T-cell (primary cell): ENCODE results near the gene OSBPL5. TPM values are rescaled to one million over a fixed set of nuclear protein-coding genes. Genes with fewer than 3 reads are reported as not detected.

Source experiments
- ATAC-seq, 4 experiments: fragments of 200-7000 bp in 3 of 4; fragments of 150-1000 bp in 1 of 4; cut with Tn5 transposase; replicated peaks in 1 of 4; 1 replicate in 3 of 4; 2 replicates in 1 of 4; pipeline ENCODE4 v1.10.0; 2021; ENCODE audit warnings: moderate library complexity in 3 of 4, mild to moderate bottlenecking in 2 of 4, moderate number of reproducible peaks in 1 of 4
- CTCF ChIA-PET, 2 donors: fragments of 300-600 bp; sonication (Branson Sonifier 250); formaldehyde crosslinking; loops; one replicate each; lab custom pipeline; 2022; ENCODE audit warnings: antibody characterized with exemption in 2 of 2; lab: Charles Lee
- POLR2A ChIA-PET, 2 donors: fragments of 300-600 bp; sonication (Branson Sonifier 250); formaldehyde crosslinking; loops; one replicate each; lab custom pipeline; 2022; ENCODE audit warnings: antibody characterized with exemption in 2 of 2; lab: Charles Lee
- DNase-seq, 35 experiments: peaks; one replicate each; pipeline versions ENCODE4 v3.0.0 to v3.0.0-alpha.2; 2013 to 2023
- H3K27ac ChIP-seq: one replicate; pipeline ENCODE4 v1.5.1; 2013; ENCODE audit warnings: low read length
- H3K27me3 ChIP-seq, 2 experiments: replicated peaks in 1 of 2; 1 replicate in 1 of 2; 2 replicates in 1 of 2; pipeline versions ENCODE4 v1.6.1 to v1.7.0; 2013; ENCODE audit warnings: low read length in 1 of 2, mixed read lengths in 1 of 2; ENCODE audit not compliant: control insufficient read depth in 2 of 2, insufficient read depth in 2 of 2; ENCODE audit errors: extremely low read depth in 1 of 2
- H3K36me3 ChIP-seq, 2 donors: 1 replicate in 1 of 2; 2 replicates in 1 of 2; pipeline versions ENCODE4 v1.6.1 to v1.7.0; 2013; ENCODE audit warnings: low read length in 1 of 2; ENCODE audit not compliant: control insufficient read depth in 2 of 2, insufficient read depth in 1 of 2; ENCODE audit errors: extremely low read depth in 1 of 2
- H3K4me1 ChIP-seq, 2 experiments: 1 replicate in 1 of 2; 2 replicates in 1 of 2; pipeline versions ENCODE4 v1.6.1 to v1.7.0; 2013; ENCODE audit warnings: low read length in 2 of 2, mixed read lengths in 1 of 2; ENCODE audit not compliant: insufficient read depth in 2 of 2, control insufficient read depth in 1 of 2; ENCODE audit errors: extremely low read depth in 1 of 2
- H3K4me3 ChIP-seq, 2 donors: 1 replicate in 1 of 2; 2 replicates in 1 of 2; pipeline versions ENCODE4 v1.5.1 to v1.7.0; 2013; ENCODE audit warnings: mild to moderate bottlenecking in 2 of 2, low read length in 1 of 2, moderate library complexity in 1 of 2; ENCODE audit not compliant: control insufficient read depth in 1 of 2; ENCODE audit errors: extremely low read depth in 1 of 2
- H3K9me3 ChIP-seq: 2 replicates; pipeline ENCODE4 v1.7.0; 2013
- H3K27ac Mint-ChIP-seq, 2 donors: one replicate each; pipeline ENCODE4 v1.8.0; 2020 to 2021; ENCODE audit warnings: mild to moderate bottlenecking in 2 of 2, mixed read lengths in 2 of 2
- H3K27me3 Mint-ChIP-seq, 2 donors: one replicate each; pipeline ENCODE4 v1.8.0; 2021 to 2022; ENCODE audit warnings: mixed read lengths in 2 of 2
- H3K36me3 Mint-ChIP-seq: one replicate; pipeline ENCODE4 v1.8.0; 2021; ENCODE audit warnings: mixed read lengths
- H3K4me1 Mint-ChIP-seq, 3 donors: one replicate each; pipeline ENCODE4 v1.8.0; 2020 to 2022; ENCODE audit warnings: mixed read lengths in 3 of 3, mild to moderate bottlenecking in 1 of 3
- H3K4me3 Mint-ChIP-seq, 3 donors: one replicate each; pipeline ENCODE4 v1.8.0; 2020 to 2022; ENCODE audit warnings: mild to moderate bottlenecking in 3 of 3, mixed read lengths in 3 of 3, moderate library complexity in 3 of 3
- H3K9me3 Mint-ChIP-seq, 3 donors: one replicate each; pipeline ENCODE4 v1.8.0; 2020 to 2022; ENCODE audit warnings: mixed read lengths in 3 of 3
- WGBS: methylation state at CpG from one replicate; pipeline ENCODE4 v1.1.5; 2013; ENCODE audit warnings: missing lambda C conversion rate; ENCODE audit not compliant: insufficient coverage; 5-methylcytosine and 5-hydroxymethylcytosine counted together
- total RNA-seq, 35 experiments: library from RNA in 6 of 35; stranded (reverse) in 6 of 35; fragments of 120-200 nt in 1 of 35; gene quantifications; one replicate each; pipeline versions ENCODE4 v1.2.1 to v1.2.4 and lab custom pipeline; 2013 to 2026

OSBPL5 gene
- total RNA-seq, 5 donors from 2014 or later (not counting 1 experiment from before 2014, with no cell fraction given): 11.2 to 41.5 (median 20.9) TPM

DNA sequence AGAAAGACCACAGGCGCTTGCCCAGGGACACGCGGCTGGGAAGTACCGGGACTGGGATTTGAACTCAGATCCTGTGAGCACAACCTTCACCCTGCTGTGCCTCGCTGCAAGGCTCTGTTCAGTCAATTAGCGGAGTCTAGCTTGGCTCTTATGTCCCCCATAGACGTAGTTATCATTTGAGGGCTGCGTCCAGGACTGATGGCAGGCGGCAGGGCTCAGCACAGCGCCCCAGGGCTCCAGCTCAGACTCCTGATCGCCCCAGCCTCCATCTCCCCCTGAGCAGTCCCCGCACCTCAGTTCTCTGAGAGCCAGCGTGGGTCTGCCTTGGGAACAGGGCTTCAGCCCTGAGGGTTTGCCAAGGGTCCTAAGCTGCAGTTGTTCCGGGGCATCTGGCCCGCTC lies 33.7 kb upstream of the OSBPL5 start:
- Histone ChIP-seq H3K27me3 (peaks cover 0 to 79% of the 10 kb centered on the region in 2 experiments), H3K9me3 (no peaks in the 10 kb centered on the region), H3K4me1 (peaks cover 0 to 32% of the 10 kb centered on the region in 2 experiments), H3K36me3 (no peaks in the 10 kb centered on the region), H3K27ac (no peak overlapping the region), H3K4me3 (no peak overlapping the region)
- CTCF ChIA-PET: no interaction called here
- Mint-ChIP-seq H3K4me1 (peaks cover 3 to 6% (median 4%) of the 10 kb centered on the region in 3 donors), H3K27ac (no peak overlapping the region), H3K4me3 (no peak overlapping the region), H3K9me3 (no peaks in the 10 kb centered on the region), H3K27me3 (peaks cover 5 to 32% of the 10 kb centered on the region in 2 donors), H3K36me3 (no peaks in the 10 kb centered on the region)
- WGBS: 84% methylated on average over 15 of the region's 15 CpGs
- DNase-seq: no peak
- ATAC-seq: no peak
- POLR2A ChIA-PET: no interaction called here

GRCh38 chr11:3197878-3198528 lies 32.9 kb upstream of the OSBPL5 start:
- H3K9me3 ChIP-seq: no peaks in the 10 kb centered on the region
- H3K27me3 ChIP-seq: peaks cover 0 to 75% of the 10 kb centered on the region in 2 experiments
- H3K27ac Mint-ChIP-seq: no peak overlapping the region
- CTCF ChIA-PET: no interaction called here
- POLR2A ChIA-PET: no interaction called here
- H3K36me3 Mint-ChIP-seq: no peaks in the 10 kb centered on the region
- H3K4me3 ChIP-seq: no peak overlapping the region
- peaks cover 0 to 25% of the 10 kb centered on the region in 2 experiments for H3K4me1 ChIP-seq
- H3K27ac ChIP-seq: no peak overlapping the region
- no peaks in the 10 kb centered on the region for H3K9me3 Mint-ChIP-seq
- peaks cover 5 to 30% of the 10 kb centered on the region in 2 donors for H3K27me3 Mint-ChIP-seq
- no peaks in the 10 kb centered on the region for H3K36me3 ChIP-seq
- WGBS: 78% methylated on average over 5 of the region's 8 CpGs
- peaks cover 3 to 6% (median 4%) of the 10 kb centered on the region in 3 donors for H3K4me1 Mint-ChIP-seq
- no peak overlapping the region for H3K4me3 Mint-ChIP-seq
- no peak for DNase-seq
- ATAC-seq: no peak

DNA sequence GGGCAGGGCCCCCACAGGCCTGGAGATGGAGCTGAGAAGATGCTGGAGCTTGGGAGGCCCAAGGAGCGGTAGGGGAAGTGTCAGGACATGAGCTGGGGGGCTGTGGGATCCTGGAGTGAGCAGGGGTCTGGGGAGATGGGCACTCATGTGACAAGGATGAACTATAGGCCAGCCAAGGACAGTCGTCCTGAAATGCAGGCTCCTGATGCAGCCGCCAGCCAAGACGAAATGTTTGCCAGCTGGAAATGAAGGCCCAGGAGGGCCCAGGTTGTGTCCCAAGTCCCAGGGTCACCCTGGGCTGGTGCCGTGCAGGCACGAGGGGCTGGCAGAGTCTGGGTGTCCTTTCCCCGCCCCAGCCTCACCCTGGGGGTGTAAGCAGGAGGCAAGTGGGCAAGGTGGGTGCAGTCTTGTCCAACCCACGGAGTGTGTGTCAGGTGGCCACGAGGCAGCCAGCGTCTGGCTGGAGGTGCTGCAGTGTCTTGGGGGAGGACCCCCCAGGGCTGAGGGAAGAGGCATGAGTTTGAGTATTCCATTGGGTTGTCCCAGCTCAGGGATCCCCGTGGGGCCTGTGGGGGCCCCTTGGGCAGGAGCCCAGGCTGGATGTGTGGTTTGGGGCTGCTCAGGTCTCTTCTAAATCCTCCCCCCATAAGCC lies 32.1 kb upstream of the OSBPL5 start:
- Histone ChIP-seq H3K4me1 (peaks cover 0 to 16% of the 10 kb centered on the region in 2 experiments), H3K9me3 (no peaks in the 10 kb centered on the region), H3K4me3 (no peak overlapping the region), H3K27me3 (peaks cover 0 to 67% of the 10 kb centered on the region in 2 experiments), H3K27ac (no peak overlapping the region), H3K36me3 (no peaks in the 10 kb centered on the region)
- WGBS: 85% methylated on average over 9 of the region's 11 CpGs
- Mint-ChIP-seq H3K36me3 (no peaks in the 10 kb centered on the region), H3K4me3 (no peak overlapping the region), H3K27me3 (peaks cover 0 to 26% of the 10 kb centered on the region in 2 donors), H3K27ac (no peak overlapping the region), H3K4me1 (no peaks in the 10 kb centered on the region), H3K9me3 (no peaks in the 10 kb centered on the region)
- CTCF ChIA-PET: no interaction called here
- DNase-seq: no peak
- no peak for ATAC-seq
- POLR2A ChIA-PET: no interaction called here

DNA sequence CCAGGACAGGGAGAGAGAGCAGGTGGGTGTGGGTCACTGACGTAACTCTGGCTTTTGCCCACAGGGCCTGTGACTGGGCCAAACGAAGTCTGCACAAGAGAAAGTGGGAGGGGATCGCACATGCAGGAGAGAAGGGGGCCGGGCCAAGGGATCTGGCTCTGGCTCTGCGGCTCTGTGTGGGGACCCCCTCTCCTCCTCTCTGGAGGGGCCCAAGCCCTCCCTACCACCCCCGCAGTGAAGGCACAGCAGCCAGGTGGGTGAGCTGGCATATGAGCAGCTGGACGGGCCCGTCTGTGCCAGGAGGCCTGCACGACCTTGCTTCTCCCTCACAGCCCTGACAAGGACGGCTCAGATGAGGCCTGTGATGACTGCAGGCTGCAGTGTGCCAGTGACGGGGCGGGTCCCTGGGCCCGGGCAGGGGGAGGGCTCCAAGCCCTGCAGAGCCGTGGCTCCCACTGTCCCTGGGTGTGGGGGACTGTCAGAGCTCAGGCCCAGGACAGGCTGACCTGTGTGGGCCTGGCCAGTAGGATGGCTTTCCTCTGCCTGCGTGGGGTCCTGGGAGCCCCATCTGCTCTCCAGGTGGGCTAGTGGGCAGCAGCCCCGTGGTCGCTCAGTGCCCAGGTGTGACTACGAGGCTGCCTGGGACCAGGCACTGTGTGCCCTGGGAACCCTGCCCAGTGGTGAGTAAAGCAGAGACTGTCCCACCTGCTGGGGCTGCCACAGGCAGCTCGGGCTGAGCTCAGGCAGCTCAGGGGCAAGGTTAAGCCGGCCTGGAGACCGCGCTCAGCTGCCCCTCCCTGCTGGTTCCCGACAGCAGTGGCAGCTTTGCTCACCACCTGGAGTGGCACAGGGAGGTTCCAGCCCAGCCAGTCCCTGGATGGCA lies 31.3 kb upstream of the OSBPL5 start:
- Histone ChIP-seq H3K27me3 (peaks cover 0 to 59% of the 10 kb centered on the region in 2 experiments), H3K4me3 (no peak overlapping the region), H3K4me1 (peaks cover 0 to 9% of the 10 kb centered on the region in 2 experiments), H3K9me3 (no peaks in the 10 kb centered on the region), H3K36me3 (no peaks in the 10 kb centered on the region), H3K27ac (no peak overlapping the region)
- Mint-ChIP-seq H3K9me3 (no peaks in the 10 kb centered on the region), H3K4me1 (no peaks in the 10 kb centered on the region), H3K27ac (no peak overlapping the region), H3K36me3 (no peaks in the 10 kb centered on the region), H3K27me3 (peaks cover 0 to 21% of the 10 kb centered on the region in 2 donors), H3K4me3 (no peak overlapping the region)
- 80% methylated on average over 19 of the region's 23 CpGs for WGBS
- ATAC-seq: no peak
- POLR2A ChIA-PET: no interaction called here
- DNase-seq: no peak
- CTCF ChIA-PET: no interaction called here

DNA sequence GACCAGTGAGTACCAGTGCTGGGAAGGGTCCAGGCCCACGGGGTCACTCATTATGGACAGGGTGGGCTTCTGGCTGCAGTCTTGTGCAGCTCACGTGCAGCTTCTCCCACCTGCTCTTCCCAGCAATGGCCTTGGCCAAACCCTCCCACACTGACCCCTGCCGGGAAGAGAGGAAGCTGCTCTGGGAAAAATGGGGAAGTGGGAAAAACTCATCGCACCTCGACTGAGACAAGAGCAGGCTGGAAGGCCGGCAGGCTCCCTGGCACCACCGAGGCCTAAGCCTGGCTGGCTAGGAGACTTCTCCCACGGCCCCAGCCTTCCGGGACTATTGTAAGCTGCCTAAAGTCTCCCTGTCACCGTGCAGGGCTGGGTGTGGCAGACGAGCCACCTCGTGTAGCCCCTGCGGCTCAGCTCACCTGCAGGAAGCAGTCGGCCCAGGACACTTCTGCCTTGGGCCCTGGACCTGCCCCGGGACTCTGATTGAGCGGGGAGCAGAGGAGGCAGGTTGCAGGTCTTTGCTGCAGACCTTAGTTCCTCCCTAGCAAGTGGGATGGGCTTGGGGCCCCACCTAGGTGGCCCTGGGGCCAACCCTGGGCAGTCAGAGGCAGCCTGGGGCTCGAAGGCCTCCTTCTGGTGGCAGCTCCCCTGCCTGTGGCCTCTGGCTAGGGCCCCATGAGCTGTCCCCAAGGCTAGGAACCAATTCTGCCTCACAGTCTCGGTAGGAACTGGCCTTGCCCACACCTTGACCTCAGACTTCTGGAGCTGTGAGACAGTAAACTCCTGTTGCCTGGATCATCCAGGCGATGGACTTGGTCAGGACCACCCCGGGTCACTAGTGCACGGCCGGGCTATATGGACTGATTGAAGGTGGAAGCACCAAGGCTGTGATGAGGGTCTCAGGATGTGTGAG lies 30.4 kb upstream of the OSBPL5 start:
- peaks cover 0 to 12% of the 10 kb centered on the region in 2 donors for H3K27me3 Mint-ChIP-seq
- no peak for DNase-seq
- H3K4me1 Mint-ChIP-seq: no peaks in the 10 kb centered on the region

More for the DNA sequence above, 30.4 kb upstream of the OSBPL5 start:
- H3K27me3 ChIP-seq: peaks cover 0 to 51% of the 10 kb centered on the region in 2 experiments
- ChIA-PET POLR2A (no interaction called here), CTCF (no interaction called here)
- no peaks in the 10 kb centered on the region for H3K9me3 Mint-ChIP-seq
- no peak overlapping the region for H3K4me3 ChIP-seq
- H3K4me1 ChIP-seq: no peaks in the 10 kb centered on the region
- H3K36me3 Mint-ChIP-seq: no peaks in the 10 kb centered on the region
- no peak overlapping the region for H3K27ac ChIP-seq
- H3K4me3 Mint-ChIP-seq: no peak overlapping the region
- H3K27ac Mint-ChIP-seq: no peak overlapping the region
- H3K36me3 ChIP-seq: no peaks in the 10 kb centered on the region
- no peaks in the 10 kb centered on the region for H3K9me3 ChIP-seq
- 80% methylated on average over 18 of the region's 22 CpGs for WGBS
- no peak for ATAC-seq
